D721Med (cell line): ENCODE data around the gene RASAL3.

Experiments
- DNase-seq: peaks from one replicate; pipeline ENCODE4 v3.0.0; 2011; ENCODE audit warnings: low spot score; ENCODE audit not compliant: insufficient read length
- FAIRE-seq: peaks from 2 replicates; lab custom pipeline; 2011; peaks lifted over from hg19 to GRCh38; lab: Jason Lieb, UNC
- TF ChIP-seq, protein P1 (sequence below): IDR thresholded peaks from 2 replicates; pipeline ENCODE4 v1.5.1; 2012; ENCODE audit warnings: mild to moderate bottlenecking, control low read depth; ENCODE audit not compliant: insufficient read depth; ENCODE audit errors: missing control alignments

The RASAL3 gene

DNA sequence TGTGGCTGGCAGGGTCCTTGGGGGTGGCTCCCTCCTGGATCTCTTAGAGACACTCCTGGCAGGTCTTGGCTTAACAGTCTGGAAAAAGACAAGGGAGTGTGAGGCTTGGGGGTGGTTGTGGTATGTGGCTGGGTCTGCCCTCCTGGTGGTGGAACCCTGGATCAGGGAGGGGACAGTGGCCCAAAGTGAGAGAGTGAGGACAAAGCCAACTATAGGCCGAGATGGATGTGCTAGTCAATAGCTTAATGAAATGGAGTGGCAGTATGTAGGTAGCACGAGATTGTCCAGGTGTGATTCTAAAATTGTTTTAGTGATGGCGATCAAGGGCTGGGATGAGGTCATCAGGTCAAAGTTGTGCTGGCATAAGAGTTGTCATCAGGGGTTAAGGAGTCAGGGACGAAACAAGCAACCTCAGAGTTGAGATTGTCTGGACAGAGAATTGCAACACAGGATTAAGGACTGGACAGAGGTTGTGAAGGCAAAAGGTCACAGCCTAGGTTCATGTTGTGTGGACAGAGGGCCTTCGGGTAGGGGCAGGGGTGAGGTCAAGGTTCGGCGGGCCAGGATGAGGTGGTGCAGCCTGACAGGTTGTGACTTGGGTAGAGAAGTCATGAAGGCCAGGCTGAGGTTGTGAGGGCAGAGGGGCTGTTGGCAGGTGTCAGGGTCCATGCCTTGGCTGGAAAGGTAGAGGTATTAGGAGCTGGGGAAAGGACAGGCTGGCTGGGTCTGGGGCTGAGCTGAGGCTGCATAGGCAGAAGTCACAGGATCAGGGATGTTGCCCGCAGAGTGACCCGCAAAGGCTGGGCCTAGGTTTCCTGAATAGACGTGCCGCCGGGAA is 4.5 kb upstream of the RASAL3 start:
- TF ChIP-seq, protein P1, sequence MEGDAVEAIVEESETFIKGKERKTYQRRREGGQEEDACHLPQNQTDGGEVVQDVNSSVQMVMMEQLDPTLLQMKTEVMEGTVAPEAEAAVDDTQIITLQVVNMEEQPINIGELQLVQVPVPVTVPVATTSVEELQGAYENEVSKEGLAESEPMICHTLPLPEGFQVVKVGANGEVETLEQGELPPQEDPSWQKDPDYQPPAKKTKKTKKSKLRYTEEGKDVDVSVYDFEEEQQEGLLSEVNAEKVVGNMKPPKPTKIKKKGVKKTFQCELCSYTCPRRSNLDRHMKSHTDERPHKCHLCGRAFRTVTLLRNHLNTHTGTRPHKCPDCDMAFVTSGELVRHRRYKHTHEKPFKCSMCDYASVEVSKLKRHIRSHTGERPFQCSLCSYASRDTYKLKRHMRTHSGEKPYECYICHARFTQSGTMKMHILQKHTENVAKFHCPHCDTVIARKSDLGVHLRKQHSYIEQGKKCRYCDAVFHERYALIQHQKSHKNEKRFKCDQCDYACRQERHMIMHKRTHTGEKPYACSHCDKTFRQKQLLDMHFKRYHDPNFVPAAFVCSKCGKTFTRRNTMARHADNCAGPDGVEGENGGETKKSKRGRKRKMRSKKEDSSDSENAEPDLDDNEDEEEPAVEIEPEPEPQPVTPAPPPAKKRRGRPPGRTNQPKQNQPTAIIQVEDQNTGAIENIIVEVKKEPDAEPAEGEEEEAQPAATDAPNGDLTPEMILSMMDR, result no peak
- no peak for DNase-seq
- FAIRE-seq, result no peak

DNA sequence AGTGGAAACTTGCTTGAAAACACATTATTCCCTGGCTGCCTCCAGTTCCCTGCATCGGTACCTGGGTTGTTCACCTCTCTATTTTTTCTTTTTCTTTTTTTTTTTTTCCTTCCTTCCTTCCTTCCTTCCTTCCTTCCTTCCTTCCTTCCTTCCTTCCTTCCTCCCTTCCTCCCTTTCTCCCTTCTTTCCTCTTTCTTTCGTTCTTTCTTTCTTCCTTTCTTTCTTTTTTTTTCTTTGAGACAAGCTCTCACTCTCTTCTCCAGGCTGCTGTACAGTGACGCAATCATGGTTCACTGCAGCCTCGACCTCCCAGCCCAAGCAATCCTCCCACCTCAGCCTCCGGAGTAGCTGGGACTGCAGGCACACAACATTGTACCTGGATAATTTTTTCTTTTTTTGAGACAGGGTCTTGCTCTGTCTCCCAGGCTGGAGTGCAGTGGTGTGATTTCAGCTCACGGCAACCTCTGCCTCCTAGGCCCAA is 3.4 kb upstream of the RASAL3 start:
- TF ChIP-seq, protein P1, result no peak
- DNase-seq (no peak), FAIRE-seq (no peak)

GRCh38 chr19:15466851-15467733 is 2.7 kb upstream of the RASAL3 start:
- no peak for FAIRE-seq
- DNase-seq, result no peak
- TF ChIP-seq, protein P1, result no peak

- no peak for DNase-seq
These were observed 428 bp downstream of the RASAL3 start for GRCh38 chr19:15463861-15464371.

GRCh38 chr19:15461694-15462093 is 2.6 kb downstream of the RASAL3 start:
- TF ChIP-seq, protein P1, result no peak
- FAIRE-seq (no peak), DNase-seq (peak; percentile 7)

More at GRCh38 chr19:15463861-15464371, 428 bp downstream of the RASAL3 start:
- no peak for FAIRE-seq
- TF ChIP-seq, protein P1, result no peak

DNA sequence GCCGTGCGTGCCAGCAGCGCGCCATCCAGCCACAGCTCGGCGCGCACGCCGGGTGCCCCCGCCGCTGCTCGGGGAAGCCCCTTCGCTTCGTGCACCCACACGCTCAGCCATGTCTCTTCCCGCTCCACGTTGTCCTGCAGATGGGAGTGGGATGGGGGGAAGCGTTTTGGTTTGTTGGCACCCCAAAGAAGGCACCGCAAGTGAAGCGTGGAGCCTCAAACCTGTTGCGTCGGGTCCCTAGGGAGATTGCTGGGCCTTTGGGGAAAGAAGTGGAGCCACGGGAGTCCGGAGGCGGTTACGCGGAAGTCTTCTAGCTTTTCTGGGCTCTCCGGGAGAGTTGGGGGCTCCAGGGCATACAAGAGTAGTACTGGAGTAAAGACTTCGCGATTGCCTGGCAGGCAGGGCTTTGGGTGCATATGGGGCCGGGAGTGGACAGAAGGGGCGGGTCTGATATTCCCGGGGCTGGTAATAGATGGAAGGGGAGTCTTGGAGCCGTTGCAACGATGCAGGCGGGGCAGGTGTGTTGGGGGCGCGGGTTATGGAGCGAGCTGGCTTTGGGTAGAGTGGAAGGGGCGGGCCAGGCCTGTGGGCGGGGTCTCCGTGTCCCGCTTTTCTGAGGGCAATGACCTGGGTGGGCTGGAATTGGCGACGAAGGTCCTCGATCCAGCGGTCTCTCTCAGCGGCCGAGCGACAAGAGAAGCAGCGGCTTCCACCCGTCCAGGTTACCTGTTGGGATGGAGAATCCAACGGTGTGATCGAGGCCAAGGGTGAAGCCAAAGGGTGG is 6.5 kb downstream of the RASAL3 start:
- DNase-seq (peak; percentile 15), FAIRE-seq (no peak)
- TF ChIP-seq, protein P1, result no peak
